COR-L47 (cell line): Measurements from ENCODE around the gene ANKRD11.
"Not testable (repeated sequence)": the region's sequence is repeated elsewhere in the genome, so short reads cannot be mapped to it uniquely, and the experiment has no call there.

ENCODE experiments used
- DNase-seq: peaks from one replicate; lab custom pipeline; 2025; lab: John Stamatoyannopoulos, UW

The ANKRD11 gene

GRCh38 chr16:89450537-89450936, 39.8 kb downstream of the ANKRD11 start:
- no peak for DNase-seq

GRCh38 chr16:89449726-89450335, 40.5 kb downstream of the ANKRD11 start:
- no peak for DNase-seq

GRCh38 chr16:89448656-89449055, 41.7 kb downstream of the ANKRD11 start:
- DNase-seq, result no peak

- no peak for DNase-seq
Measured at GRCh38 chr16:89446975-89447293, 43.4 kb downstream of the ANKRD11 start.

- no peak for DNase-seq
Measured at GRCh38 chr16:89446136-89446974, 44.0 kb downstream of the ANKRD11 start.

GRCh38 chr16:89445166-89445565, 45.2 kb downstream of the ANKRD11 start:
- DNase-seq, result no peak

- DNase-seq, result no peak
Measured at GRCh38 chr16:89444728-89445127, 45.6 kb downstream of the ANKRD11 start.

GRCh38 chr16:89444151-89444723, 46.1 kb downstream of the ANKRD11 start:
- no peak for DNase-seq

- DNase-seq, result no peak
Measured at GRCh38 chr16:89443727-89444084, 46.7 kb downstream of the ANKRD11 start.

GRCh38 chr16:89442990-89443726, 47.2 kb downstream of the ANKRD11 start:
- DNase-seq, result peak; percentile 68

- no peak for DNase-seq
Measured at GRCh38 chr16:89442588-89442987, 47.8 kb downstream of the ANKRD11 start.

GRCh38 chr16:89439659-89440058, 50.7 kb downstream of the ANKRD11 start:
- no peak for DNase-seq

GRCh38 chr16:89437991-89438390, 52.4 kb downstream of the ANKRD11 start:
- no peak for DNase-seq

- DNase-seq, result no peak
Measured at GRCh38 chr16:89437251-89437987, 52.9 kb downstream of the ANKRD11 start.

GRCh38 chr16:89436366-89436765, 54.0 kb downstream of the ANKRD11 start:
- DNase-seq, result no peak

- DNase-seq, result not testable (repeated sequence)
Measured at GRCh38 chr16:89435059-89435458, 55.3 kb downstream of the ANKRD11 start.

- no peak for DNase-seq
Measured at GRCh38 chr16:89434490-89434889, 55.9 kb downstream of the ANKRD11 start.

- not testable (repeated sequence) for DNase-seq
Measured at GRCh38 chr16:89433363-89433984, 56.9 kb downstream of the ANKRD11 start.

GRCh38 chr16:89431630-89432029, 58.7 kb downstream of the ANKRD11 start:
- no peak for DNase-seq

- DNase-seq, result no peak
Measured at GRCh38 chr16:89431158-89431584, 59.2 kb downstream of the ANKRD11 start.

- DNase-seq, result no peak
Measured at GRCh38 chr16:89430436-89431157, 59.8 kb downstream of the ANKRD11 start.
